ENCODE measurements around the gene GALNT2. TPM values are rescaled to one million over a fixed set of nuclear protein-coding genes. Genes with fewer than 3 reads are reported as not detected.

GALNT2 gene
- total and polyA plus RNA-seq, 2 donors (not counting 1 experiment from before 2014, with no cell fraction given) = 19.0 to 184 TPM

DNA sequence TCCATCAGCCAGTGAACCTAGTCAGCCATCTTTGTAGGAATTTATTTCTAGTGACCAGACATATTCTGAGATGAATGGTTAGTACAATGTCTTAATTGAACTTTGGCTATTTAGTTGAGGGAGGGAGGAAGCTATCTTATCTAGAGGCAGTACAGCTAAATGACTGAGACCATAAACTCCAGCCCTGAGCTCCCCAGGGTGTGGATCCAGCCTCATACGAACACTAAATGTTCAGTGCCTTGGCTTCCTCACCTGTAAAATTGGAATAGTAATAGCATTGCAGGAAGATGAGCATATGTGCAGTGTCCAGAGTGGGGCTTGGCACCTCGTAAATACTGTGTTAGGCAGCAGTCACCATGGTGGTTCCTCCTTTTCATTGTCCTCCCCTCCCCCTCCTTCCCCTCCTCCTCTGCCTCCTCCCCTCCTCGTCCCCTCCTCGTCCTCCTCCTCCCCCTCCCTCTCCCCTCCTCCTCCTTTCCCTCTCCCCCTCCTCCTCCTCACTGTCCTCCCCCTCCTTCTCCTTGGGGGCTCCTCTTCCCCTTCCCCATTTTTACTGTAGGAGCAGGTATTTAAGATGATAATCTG, 108.2 kb downstream of the GALNT2 start:
- Histone ChIP-seq H3K9ac (ENCODE audit: low read length) (no peak overlapping the region), H3K27me3 (replicated peaks in 1 of 4; ENCODE audit: control extremely low read depth in 1 of 4, control insufficient read depth in 3 of 4, insufficient read depth in 4 of 4, low read length in 3 of 4) (no peaks in the 10 kb centered on the region), H3K9me3 (ENCODE audit: control extremely low read depth in 1 of 3, control insufficient read depth in 2 of 3, insufficient read depth in 1 of 3, low read length in 2 of 3) (no peaks in the 10 kb centered on the region), H3K36me3 (replicated peaks in 1 of 2; ENCODE audit: control extremely low read depth in 1 of 2, control insufficient read depth in 1 of 2, extremely low read depth in 1 of 2, insufficient read depth in 2 of 2, low read length in 1 of 2) (peaks cover 0 to 2% of the 10 kb centered on the region in 2 experiments), H3K79me2 (ENCODE audit: control insufficient read depth, insufficient read depth, low read length) (peaks cover 47% of the 10 kb centered on the region), H3K4me3 (ENCODE audit: control extremely low read depth in 1 of 5, extremely low read depth in 1 of 5, insufficient read depth in 1 of 5, low read depth in 2 of 5, low read length in 4 of 5) (no peak overlapping the region), H2AFZ (ENCODE audit: insufficient read depth, low read depth, low read length, poor library complexity, severe bottlenecking) (no peak overlapping the region), H3K4me1 (ENCODE audit: control insufficient read depth in 2 of 2, insufficient read depth in 2 of 2, low read length in 2 of 2) (peaks cover 13 to 19% of the 10 kb centered on the region in 2 donors), H3K27ac (ENCODE audit: low read length in 2 of 2) (no peak overlapping the region), H4K20me1 (ENCODE audit: control insufficient read depth, insufficient read depth, low read length, poor library complexity, severe bottlenecking) (no peaks in the 10 kb centered on the region), H3K4me2 (replicated peaks; ENCODE audit: low read depth, low read length, poor library complexity, severe bottlenecking) (peak overlapping the region; percentile 28)
- no peaks in the 10 kb centered on the region for H3K9me3 Mint-ChIP-seq (ENCODE audit: insufficient read depth)
- WGBS (ENCODE audit: insufficient coverage) = no CpG with 5 or more reads among the region's 4 CpGs
- ATAC-seq (ENCODE audit: low read depth) (no peak), DNase-seq (no peak)
- POLR2A ChIA-PET = no interaction called here
- intact Hi-C loops (cut with micrococcal nuclease) = no loop called here
- no peaks in the 10 kb centered on the region for H3K27me3 Mint-ChIP-seq
- no peak overlapping the region for H3K4me3 Mint-ChIP-seq
- H3K27ac Mint-ChIP-seq = peak overlapping the region; percentile 46
- peaks cover 44% of the 10 kb centered on the region for H3K4me1 Mint-ChIP-seq
- no peak for TF ChIP-seq EZH2 (IDR thresholded peaks at IDR 0.05; ENCODE audit: borderline replicate concordance, insufficient read depth, low read depth, low read length, poor library complexity, severe bottlenecking)
- TF ChIP-seq, protein P1, sequence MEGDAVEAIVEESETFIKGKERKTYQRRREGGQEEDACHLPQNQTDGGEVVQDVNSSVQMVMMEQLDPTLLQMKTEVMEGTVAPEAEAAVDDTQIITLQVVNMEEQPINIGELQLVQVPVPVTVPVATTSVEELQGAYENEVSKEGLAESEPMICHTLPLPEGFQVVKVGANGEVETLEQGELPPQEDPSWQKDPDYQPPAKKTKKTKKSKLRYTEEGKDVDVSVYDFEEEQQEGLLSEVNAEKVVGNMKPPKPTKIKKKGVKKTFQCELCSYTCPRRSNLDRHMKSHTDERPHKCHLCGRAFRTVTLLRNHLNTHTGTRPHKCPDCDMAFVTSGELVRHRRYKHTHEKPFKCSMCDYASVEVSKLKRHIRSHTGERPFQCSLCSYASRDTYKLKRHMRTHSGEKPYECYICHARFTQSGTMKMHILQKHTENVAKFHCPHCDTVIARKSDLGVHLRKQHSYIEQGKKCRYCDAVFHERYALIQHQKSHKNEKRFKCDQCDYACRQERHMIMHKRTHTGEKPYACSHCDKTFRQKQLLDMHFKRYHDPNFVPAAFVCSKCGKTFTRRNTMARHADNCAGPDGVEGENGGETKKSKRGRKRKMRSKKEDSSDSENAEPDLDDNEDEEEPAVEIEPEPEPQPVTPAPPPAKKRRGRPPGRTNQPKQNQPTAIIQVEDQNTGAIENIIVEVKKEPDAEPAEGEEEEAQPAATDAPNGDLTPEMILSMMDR (IDR thresholded peaks at IDR 0.05) = no peak
- CTCF ChIA-PET = no interaction called here

DNA sequence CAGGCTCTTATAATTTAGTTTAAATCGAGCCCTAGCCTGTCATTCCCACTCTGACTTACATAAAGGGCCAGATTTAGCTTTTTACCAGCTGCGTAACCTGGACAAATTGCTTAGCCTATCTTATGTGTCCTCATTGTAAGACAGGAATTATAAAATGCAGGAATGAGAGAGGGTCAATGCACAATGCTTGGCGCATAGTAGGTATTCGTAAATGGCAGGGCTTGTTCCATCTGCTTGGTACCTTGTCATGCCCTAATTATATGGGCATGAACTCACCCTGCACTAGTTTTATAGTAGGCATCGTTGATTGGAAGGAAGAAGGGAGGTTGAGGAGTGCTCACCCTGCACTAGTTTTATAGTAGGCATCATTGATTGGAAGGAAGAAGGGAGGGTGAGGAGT, 108.8 kb downstream of the GALNT2 start:
- peaks cover 7 to 14% of the 10 kb centered on the region in 2 donors for H3K4me1 ChIP-seq (ENCODE audit: control insufficient read depth in 2 of 2, insufficient read depth in 2 of 2, low read length in 2 of 2)
- no peak overlapping the region for H3K4me3 ChIP-seq (ENCODE audit: control extremely low read depth in 1 of 5, extremely low read depth in 1 of 5, insufficient read depth in 1 of 5, low read depth in 2 of 5, low read length in 4 of 5)
- no peaks in the 10 kb centered on the region for H4K20me1 ChIP-seq (ENCODE audit: control insufficient read depth, insufficient read depth, low read length, poor library complexity, severe bottlenecking)
- H3K27me3 ChIP-seq (replicated peaks in 1 of 4; ENCODE audit: control extremely low read depth in 1 of 4, control insufficient read depth in 3 of 4, insufficient read depth in 4 of 4, low read length in 3 of 4) = no peaks in the 10 kb centered on the region
- no peak overlapping the region for H3K9ac ChIP-seq (ENCODE audit: low read length)
- Mint-ChIP-seq H3K4me1 (peaks cover 38% of the 10 kb centered on the region), H3K27me3 (no peaks in the 10 kb centered on the region), H3K9me3 (ENCODE audit: insufficient read depth) (no peaks in the 10 kb centered on the region), H3K27ac (no peak overlapping the region), H3K4me3 (no peak overlapping the region)
- no peak overlapping the region for H2AFZ ChIP-seq (ENCODE audit: insufficient read depth, low read depth, low read length, poor library complexity, severe bottlenecking)
- ChIA-PET CTCF (no interaction called here), POLR2A (no interaction called here)
- H3K27ac ChIP-seq (ENCODE audit: low read length in 2 of 2) = no peak overlapping the region
- H3K9me3 ChIP-seq (ENCODE audit: control extremely low read depth in 1 of 3, control insufficient read depth in 2 of 3, insufficient read depth in 1 of 3, low read length in 2 of 3) = no peaks in the 10 kb centered on the region
- intact Hi-C loops (cut with micrococcal nuclease) = no loop called here
- TF ChIP-seq, protein P1 (IDR thresholded peaks at IDR 0.05) = no peak
- TF ChIP-seq EZH2 (IDR thresholded peaks at IDR 0.05; ENCODE audit: borderline replicate concordance, insufficient read depth, low read depth, low read length, poor library complexity, severe bottlenecking) = no peak
- ATAC-seq (ENCODE audit: low read depth) (no peak), DNase-seq (no peak)
- H3K36me3 ChIP-seq (replicated peaks in 1 of 2; ENCODE audit: control extremely low read depth in 1 of 2, control insufficient read depth in 1 of 2, extremely low read depth in 1 of 2, insufficient read depth in 2 of 2, low read length in 1 of 2) = peaks cover 0 to 3% of the 10 kb centered on the region in 2 experiments
- WGBS (ENCODE audit: insufficient coverage) = 94% methylated on average over 2 of the region's 5 CpGs
- peak overlapping the region; percentile 28 for H3K4me2 ChIP-seq (replicated peaks; ENCODE audit: low read depth, low read length, poor library complexity, severe bottlenecking)
- H3K79me2 ChIP-seq (ENCODE audit: control insufficient read depth, insufficient read depth, low read length) = peaks cover 41% of the 10 kb centered on the region
